GM12878 (cell line): ENCODE data around the gene COL9A3.

Source experiments
- CTCF ChIP-seq, 3 experiments: IDR thresholded peaks in 2 of 3; conservative IDR thresholded peaks in 1 of 3; 2 replicates each; pipeline ENCODE4 v1.5.1; 2011; ENCODE audit warnings: low read depth in 3 of 3, low read length in 3 of 3, mild to moderate bottlenecking in 3 of 3, control low read depth in 2 of 3, moderate library complexity in 2 of 3, inconsistent platforms in 1 of 3, mixed read lengths in 1 of 3; ENCODE audit not compliant: control insufficient read depth in 2 of 3, insufficient read depth in 1 of 3; ENCODE audit errors: extremely low read depth in 1 of 3
- FOXM1 ChIP-seq: IDR thresholded peaks from 2 replicates; pipeline ENCODE4 v1.6.1; 2012; ENCODE audit warnings: low read depth, mild to moderate bottlenecking, inconsistent platforms, low read length, moderate library complexity
- POLR2A ChIP-seq: IDR thresholded peaks from 2 replicates; pipeline ENCODE4 v1.6.1; 2011; ENCODE audit warnings: low read depth, mild to moderate bottlenecking, low read length
- TF ChIP-seq, protein P1 (sequence below): IDR thresholded peaks from 2 replicates; pipeline ENCODE4 v1.6.1; 2011; ENCODE audit warnings: low read depth, low read length, improper control_type of control experiment, borderline replicate concordance

GRCh38 chr20:62889871-62890270, 73.0 kb downstream of the COL9A3 start:
- TF ChIP-seq FOXM1 (no peak), CTCF (IDR thresholded peaks at IDR 0.05 in 2 of 3, conservative IDR thresholded peaks at IDR 0.05 in 1 of 3; ENCODE audit: control insufficient read depth in 2 of 3, extremely low read depth in 1 of 3, insufficient read depth in 1 of 3, low read depth in 3 of 3, low read length in 3 of 3) (no peak), POLR2A (no peak)
- TF ChIP-seq, protein P1, sequence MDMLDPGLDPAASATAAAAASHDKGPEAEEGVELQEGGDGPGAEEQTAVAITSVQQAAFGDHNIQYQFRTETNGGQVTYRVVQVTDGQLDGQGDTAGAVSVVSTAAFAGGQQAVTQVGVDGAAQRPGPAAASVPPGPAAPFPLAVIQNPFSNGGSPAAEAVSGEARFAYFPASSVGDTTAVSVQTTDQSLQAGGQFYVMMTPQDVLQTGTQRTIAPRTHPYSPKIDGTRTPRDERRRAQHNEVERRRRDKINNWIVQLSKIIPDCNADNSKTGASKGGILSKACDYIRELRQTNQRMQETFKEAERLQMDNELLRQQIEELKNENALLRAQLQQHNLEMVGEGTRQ, result no peak
